Activated T-cell treated with anti-CD3 and anti-CD28 coated beads for 4 hours (primary cell): Measurements from ENCODE around the gene CD6.

Experiments used
- DNase-seq: peaks from one replicate; pipeline ENCODE4 v3.0.0-alpha.2; 2020

Gene CD6

GRCh38 chr11:60935676-60936442, 35.6 kb upstream of the CD6 start:
- no peak for DNase-seq

GRCh38 chr11:60936467-60937143, 34.9 kb upstream of the CD6 start:
- no peak for DNase-seq

- DNase-seq = no peak
Measured at GRCh38 chr11:60937144-60937527, 34.3 kb upstream of the CD6 start.

- DNase-seq = no peak
Measured at GRCh38 chr11:60937811-60938210, 33.7 kb upstream of the CD6 start.

GRCh38 chr11:60938500-60938899, 33.0 kb upstream of the CD6 start:
- no peak for DNase-seq

- DNase-seq = no peak
Measured at GRCh38 chr11:60939301-60939700, 32.2 kb upstream of the CD6 start.

GRCh38 chr11:60939855-60940254, 31.6 kb upstream of the CD6 start:
- DNase-seq = no peak

GRCh38 chr11:60941371-60942119, 29.9 kb upstream of the CD6 start:
- no peak for DNase-seq

- DNase-seq = no peak
Measured at GRCh38 chr11:60942219-60942618, 29.3 kb upstream of the CD6 start.

- no peak for DNase-seq
Measured at GRCh38 chr11:60942970-60943565, 28.4 kb upstream of the CD6 start.

GRCh38 chr11:60944490-60945294, 26.8 kb upstream of the CD6 start:
- DNase-seq = no peak

- DNase-seq = no peak
Measured at GRCh38 chr11:60945295-60945667, 26.2 kb upstream of the CD6 start.

GRCh38 chr11:60946601-60947264, 24.7 kb upstream of the CD6 start:
- no peak for DNase-seq

- no peak for DNase-seq
Measured at GRCh38 chr11:60947700-60948099, 23.8 kb upstream of the CD6 start.

- DNase-seq = no peak
Measured at GRCh38 chr11:60948250-60948649, 23.2 kb upstream of the CD6 start.

GRCh38 chr11:60950024-60950423, 21.5 kb upstream of the CD6 start:
- DNase-seq = no peak

- DNase-seq = no peak
Measured at GRCh38 chr11:60950933-60951605, 20.4 kb upstream of the CD6 start.

GRCh38 chr11:60951606-60951903, 19.9 kb upstream of the CD6 start:
- DNase-seq = no peak

GRCh38 chr11:60951904-60952741, 19.4 kb upstream of the CD6 start, which contains the start of gene SLC15A3:
Gene SLC15A3 (minus strand): TSS chr11:60952176. CDS start chr11:60951551, 625 bp downstream.
- no peak for DNase-seq

- no peak for DNase-seq
Measured at GRCh38 chr11:60952742-60953170, 18.7 kb upstream of the CD6 start.

- no peak for DNase-seq
Measured at GRCh38 chr11:60953781-60954180, 17.7 kb upstream of the CD6 start.
